Measurements from ENCODE around the gene ADIG. TPM values are rescaled to one million over a fixed set of nuclear protein-coding genes. Genes with fewer than 3 reads are reported as not detected.

ADIG gene
- total RNA-seq, 1 donor from 2014 or later, result not detected

- Mint-ChIP-seq H3K27ac (peak overlapping the region; percentile 68), H3K4me1 (ENCODE audit: unreplicated experiment) (no peaks in the 10 kb centered on the region)
- DNase-seq (ENCODE audit: extremely low spot score, unreplicated experiment), result no peak
Measured at GRCh38 chr20:38559764-38560163, 21.2 kb upstream of the ADIG start.

GRCh38 chr20:38563802-38564431 is 17.1 kb upstream of the ADIG start:
- no peak for TF ChIP-seq CTCF (conservative IDR thresholded peaks at IDR 0.05)
- Mint-ChIP-seq H3K9me3 (no peaks in the 10 kb centered on the region), H3K4me1 (ENCODE audit: unreplicated experiment) (no peaks in the 10 kb centered on the region), H3K4me3 (no peak overlapping the region), H3K36me3 (peaks cover 44% of the 10 kb centered on the region), H3K27me3 (no peaks in the 10 kb centered on the region), H3K27ac (no peak overlapping the region)
- no peak for DNase-seq (ENCODE audit: extremely low spot score, unreplicated experiment)

More at GRCh38 chr20:38559764-38560163, 21.2 kb upstream of the ADIG start:
- Mint-ChIP-seq H3K27me3 (no peaks in the 10 kb centered on the region), H3K4me3 (no peak overlapping the region), H3K9me3 (no peaks in the 10 kb centered on the region), H3K36me3 (peaks cover 42% of the 10 kb centered on the region)
- TF ChIP-seq CTCF (conservative IDR thresholded peaks at IDR 0.05), result no peak

GRCh38 chr20:38564680-38565079 is 16.3 kb upstream of the ADIG start:
- H3K4me1 Mint-ChIP-seq (ENCODE audit: unreplicated experiment), result no peaks in the 10 kb centered on the region
- no peak overlapping the region for H3K27ac Mint-ChIP-seq
- H3K27me3 Mint-ChIP-seq, result no peaks in the 10 kb centered on the region
- no peak for DNase-seq (ENCODE audit: extremely low spot score, unreplicated experiment)
- peaks cover 42% of the 10 kb centered on the region for H3K36me3 Mint-ChIP-seq
- no peak for TF ChIP-seq CTCF (conservative IDR thresholded peaks at IDR 0.05)
- no peaks in the 10 kb centered on the region for H3K9me3 Mint-ChIP-seq
- H3K4me3 Mint-ChIP-seq, result no peak overlapping the region

DNA sequence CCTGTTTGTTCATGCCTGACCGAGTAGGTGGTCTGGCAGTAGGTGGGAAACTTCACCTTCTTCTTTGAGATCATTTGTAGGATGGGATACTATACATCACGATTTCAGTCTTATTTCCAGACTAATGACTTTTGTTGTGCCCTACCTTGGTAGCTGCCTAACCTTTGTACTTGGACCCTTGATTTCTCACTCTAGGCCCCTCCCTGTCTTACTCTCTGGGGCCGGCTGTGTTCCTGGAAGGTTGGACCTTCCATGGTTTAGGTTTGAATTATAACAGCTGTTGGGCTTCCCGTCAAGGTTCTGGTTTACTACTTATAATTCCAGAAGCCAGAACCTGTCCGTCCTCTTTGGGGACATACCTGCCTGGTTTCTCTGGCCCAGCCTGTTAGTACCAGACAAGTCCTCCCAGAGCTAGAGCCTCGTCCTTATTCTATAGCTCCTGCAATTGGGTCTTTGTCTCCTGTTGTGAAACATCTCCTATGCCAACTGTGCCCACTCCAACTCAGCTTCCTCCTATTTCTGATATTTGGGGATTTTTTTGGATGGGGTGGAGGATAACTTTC is 14.9 kb upstream of the ADIG start:
- peaks cover 37% of the 10 kb centered on the region for H3K36me3 Mint-ChIP-seq
- no peaks in the 10 kb centered on the region for H3K27me3 Mint-ChIP-seq
- no peak for TF ChIP-seq CTCF (conservative IDR thresholded peaks at IDR 0.05)

GRCh38 chr20:38569747-38570525 is 11.1 kb upstream of the ADIG start:
- no peaks in the 10 kb centered on the region for H3K4me1 Mint-ChIP-seq (ENCODE audit: unreplicated experiment)
- H3K27me3 Mint-ChIP-seq, result no peaks in the 10 kb centered on the region
- H3K4me3 Mint-ChIP-seq, result no peak overlapping the region
- H3K27ac Mint-ChIP-seq, result no peak overlapping the region
- DNase-seq (ENCODE audit: extremely low spot score, unreplicated experiment), result no peak
- H3K36me3 Mint-ChIP-seq, result peaks cover 32% of the 10 kb centered on the region
- H3K9me3 Mint-ChIP-seq, result no peaks in the 10 kb centered on the region
- TF ChIP-seq CTCF (conservative IDR thresholded peaks at IDR 0.05), result no peak

More for the DNA sequence above, 14.9 kb upstream of the ADIG start:
- H3K9me3 Mint-ChIP-seq, result no peaks in the 10 kb centered on the region
- no peak overlapping the region for H3K4me3 Mint-ChIP-seq
- DNase-seq (ENCODE audit: extremely low spot score, unreplicated experiment), result no peak
- no peak overlapping the region for H3K27ac Mint-ChIP-seq
- H3K4me1 Mint-ChIP-seq (ENCODE audit: unreplicated experiment), result no peaks in the 10 kb centered on the region

Data from type B pancreatic cell (in vitro differentiated cells).